Stimulated activated CD4-positive, alpha-beta T cell treated with anti-CD3 and anti-CD28 coated beads, TNF-alpha, amount 100 ng/mL, for 1 hour (primary cell): ENCODE results near the gene ZNF324B.
"Not testable (repeated sequence)": the region's sequence is repeated elsewhere in the genome, so short reads cannot be mapped to it uniquely, and the experiment has no call there.

ENCODE experiments used
- DNase-seq, 3 donors: peaks; one replicate each; pipeline ENCODE4 v3.0.0-alpha.2; 2020; ENCODE audit warnings: low read depth in 3 of 3, low spot score in 1 of 3

The ZNF324B gene

DNA sequence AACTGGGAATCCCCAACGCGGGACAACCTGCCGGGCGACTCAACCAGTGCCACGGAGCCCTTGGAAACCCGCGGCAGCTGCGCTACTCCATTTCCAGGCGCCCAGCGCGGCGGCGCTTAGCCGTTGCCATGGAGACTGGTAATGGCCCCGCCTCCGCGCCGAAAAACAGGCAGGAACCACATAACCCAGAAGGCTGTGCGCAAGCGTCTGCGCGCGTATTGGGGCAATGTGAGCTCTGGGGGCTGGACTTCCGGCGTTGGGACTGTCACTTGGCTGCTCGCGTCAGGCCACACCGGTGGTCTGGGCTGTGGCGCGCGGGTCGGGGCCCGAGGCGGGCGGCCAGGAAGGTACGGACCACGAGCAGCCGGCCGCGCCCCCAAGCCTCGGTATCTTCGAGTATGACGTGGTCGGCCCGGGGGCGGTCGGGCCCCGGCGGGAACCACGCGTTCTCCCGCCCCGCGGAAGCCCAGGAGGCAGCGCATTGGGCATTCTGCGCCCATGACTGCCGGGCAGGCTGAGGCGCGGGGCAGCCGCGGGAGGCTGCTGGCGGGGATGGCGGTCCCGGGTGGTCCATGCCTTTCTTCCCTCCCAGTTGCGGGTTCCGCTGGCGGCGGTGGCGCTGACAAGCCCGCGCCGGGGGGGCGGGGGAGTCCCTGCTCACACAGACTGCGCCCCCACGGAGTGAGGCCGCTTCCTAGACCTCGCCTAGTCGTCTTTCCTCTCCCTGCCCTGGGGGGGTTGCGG lies at the start of gene ZNF324B:
ZNF324B (plus strand) TSS at position 265 of the 744 bp plus-strand sequence. CDS start 2,080 bp downstream, outside the sequence.
- DNase-seq, result peak; percentile 88 to 92 (median 89)

DNA sequence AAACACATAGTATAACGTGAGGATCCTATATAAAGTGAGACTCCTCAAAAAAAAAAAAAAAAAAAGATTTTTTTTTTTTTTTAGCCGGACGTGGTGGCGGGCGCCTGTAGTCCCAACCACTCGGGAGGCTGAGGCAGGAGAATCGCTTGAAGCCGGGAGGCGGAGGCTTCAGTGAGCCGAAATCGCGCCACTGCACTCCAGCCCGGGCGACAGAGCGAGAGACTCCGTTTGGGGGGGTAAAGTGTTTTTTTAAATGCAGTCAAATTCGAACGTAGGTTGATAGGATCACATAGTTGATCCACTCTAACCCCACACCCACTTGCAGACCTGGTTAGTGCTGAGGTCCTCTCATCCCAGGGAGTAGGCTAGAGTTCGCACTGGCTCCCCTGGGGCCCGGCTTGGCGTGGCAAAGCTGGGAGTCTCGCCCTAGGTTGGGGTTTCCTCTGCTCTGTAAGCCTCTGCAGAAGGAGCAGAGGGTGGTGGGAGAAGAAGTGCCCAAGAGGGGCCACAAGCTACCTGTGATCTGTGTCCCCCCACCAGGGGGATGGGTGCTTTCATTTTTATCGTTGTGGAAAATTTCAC lies 49.5 kb upstream of the ZNF324B start:
- no peak for DNase-seq

DNA sequence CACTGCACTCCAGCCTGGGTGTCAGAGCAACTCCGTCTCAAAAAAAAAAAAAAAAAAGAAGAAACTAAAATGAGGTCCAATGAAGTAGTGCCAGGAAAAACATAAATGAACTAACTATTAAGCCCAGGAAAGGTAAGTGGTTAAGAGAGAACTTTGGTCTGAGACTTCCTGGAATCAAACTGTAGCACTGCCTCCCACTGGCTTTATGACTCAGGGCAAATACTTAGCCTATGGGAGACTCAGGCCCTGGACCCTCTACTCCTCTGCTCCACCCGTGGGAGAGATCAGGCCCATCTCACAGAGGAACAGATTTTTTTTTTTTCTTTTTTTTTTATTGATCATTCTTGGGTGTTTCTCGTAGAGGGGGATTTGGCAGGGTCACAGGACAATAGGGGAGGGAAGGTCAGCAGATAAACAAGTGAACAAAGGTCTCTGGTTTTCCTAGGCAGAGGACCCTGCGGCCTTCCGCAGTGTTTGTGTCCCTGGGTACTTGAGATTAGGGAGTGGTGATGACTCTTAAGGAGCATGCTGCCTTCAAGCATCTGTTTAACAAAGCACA lies 47.4 kb upstream of the ZNF324B start:
- DNase-seq, result not testable (repeated sequence)

DNA sequence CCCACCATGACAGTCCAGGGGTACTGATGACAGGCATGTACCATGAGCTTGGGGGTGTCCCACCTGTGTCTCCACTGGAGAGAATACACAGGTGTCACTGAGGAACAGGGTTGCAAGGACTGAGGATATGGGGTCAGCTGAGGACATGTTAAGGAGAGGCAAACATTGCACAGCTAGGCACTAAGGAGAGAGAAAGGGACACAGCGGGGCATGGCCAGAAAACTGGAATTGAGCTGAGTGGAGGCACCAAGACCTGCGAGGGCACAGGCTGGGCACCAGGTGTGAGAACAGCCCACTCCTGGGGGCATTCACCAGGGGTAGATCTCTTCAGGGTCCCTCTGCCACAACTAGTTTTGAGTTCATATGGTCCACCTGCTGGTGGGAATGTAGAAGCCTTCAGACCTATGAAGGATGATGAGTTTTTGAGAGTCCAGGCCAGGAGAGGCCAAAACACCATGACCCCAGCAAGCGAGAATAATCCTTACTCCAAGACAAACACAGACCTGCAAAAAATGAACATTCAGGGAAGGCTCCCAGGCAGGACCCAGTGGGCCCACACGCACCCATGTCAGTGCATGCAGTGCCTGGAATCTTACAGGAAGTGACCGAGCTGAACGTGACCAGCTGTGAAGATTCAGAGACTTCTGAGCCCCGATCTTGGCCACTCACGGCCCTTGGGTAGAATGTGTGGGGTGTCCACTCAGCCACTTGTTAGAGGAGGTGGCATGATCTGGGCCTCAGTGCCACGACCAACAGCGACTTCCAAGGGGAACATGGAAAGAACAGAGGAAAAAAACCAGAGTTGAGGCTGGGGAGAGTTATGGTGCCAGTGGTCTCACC lies 44.4 kb upstream of the ZNF324B start:
- no peak for DNase-seq

DNA sequence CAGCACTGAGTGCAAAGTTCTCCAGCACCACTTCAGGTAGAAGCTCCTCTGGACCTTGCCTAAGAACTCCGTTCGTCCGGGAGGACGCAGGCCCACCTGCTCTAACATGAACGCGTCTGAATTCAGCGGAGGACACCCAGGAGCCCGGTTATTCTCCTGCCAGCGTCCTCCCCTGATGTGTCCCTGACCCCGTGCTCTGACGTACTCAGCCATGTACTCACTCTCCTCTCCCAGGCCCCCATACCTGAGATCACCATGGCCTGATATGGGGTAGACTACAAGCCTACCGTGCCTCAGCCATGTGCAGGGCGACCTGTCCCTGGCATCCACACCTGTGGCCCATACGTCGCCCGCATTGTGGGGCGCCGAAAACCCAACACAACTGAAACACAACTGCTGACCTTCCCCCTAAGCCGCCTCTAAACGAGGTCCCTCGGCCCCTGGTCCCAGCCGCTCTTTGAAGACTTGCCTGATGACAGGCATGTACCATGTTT lies 43.7 kb upstream of the ZNF324B start:
- DNase-seq, result no peak

DNA sequence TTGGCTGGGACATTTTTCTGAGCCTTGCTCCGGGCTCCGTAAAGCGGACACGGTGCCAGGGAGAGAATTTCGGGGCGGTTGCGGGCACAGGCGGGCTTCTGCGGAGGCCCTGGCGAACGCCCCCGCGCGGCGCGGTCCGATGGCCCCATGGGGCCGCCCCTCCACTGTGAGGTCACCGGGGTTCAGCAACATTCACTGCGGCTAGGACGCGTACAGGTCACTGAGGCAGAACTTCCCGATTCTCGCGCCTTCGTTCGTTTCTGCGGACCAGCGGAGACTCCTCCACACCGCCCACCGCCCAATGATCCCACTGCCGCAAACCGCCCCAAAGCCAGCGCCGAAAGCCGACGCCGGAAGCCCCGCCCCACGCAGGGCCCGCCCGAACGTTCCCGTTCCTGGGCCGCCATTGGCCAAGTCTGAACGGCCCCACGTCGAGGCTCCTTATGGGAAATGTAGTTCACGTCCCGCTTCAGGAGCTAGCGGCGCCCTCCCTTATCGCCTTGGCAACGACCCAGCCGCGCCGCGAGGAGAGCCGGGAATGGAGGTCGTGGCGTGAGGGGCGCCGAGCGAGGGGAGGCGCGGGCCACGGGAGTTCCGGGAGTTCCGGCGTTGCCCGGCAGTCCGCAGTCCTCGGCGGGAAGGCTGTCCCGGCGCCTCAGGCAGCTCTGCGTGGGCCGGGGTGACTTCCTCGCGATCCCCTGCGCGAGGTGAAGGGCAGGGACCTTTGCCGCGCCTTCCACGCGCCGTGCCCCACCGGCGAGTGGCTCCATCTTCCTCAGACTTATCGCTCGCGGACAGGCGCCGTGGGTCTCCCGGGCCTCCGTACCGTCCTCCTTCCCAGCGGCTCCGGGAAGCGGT lies 43.0 kb upstream of the ZNF324B start, which contains the start of gene ZNF584:
ZNF584 (plus strand) TSS at position 498 of the 858 bp plus-strand sequence. CDS start 499 bp downstream, outside the sequence.
- DNase-seq, result peak; percentile 78 to 89 (median 85)

DNA sequence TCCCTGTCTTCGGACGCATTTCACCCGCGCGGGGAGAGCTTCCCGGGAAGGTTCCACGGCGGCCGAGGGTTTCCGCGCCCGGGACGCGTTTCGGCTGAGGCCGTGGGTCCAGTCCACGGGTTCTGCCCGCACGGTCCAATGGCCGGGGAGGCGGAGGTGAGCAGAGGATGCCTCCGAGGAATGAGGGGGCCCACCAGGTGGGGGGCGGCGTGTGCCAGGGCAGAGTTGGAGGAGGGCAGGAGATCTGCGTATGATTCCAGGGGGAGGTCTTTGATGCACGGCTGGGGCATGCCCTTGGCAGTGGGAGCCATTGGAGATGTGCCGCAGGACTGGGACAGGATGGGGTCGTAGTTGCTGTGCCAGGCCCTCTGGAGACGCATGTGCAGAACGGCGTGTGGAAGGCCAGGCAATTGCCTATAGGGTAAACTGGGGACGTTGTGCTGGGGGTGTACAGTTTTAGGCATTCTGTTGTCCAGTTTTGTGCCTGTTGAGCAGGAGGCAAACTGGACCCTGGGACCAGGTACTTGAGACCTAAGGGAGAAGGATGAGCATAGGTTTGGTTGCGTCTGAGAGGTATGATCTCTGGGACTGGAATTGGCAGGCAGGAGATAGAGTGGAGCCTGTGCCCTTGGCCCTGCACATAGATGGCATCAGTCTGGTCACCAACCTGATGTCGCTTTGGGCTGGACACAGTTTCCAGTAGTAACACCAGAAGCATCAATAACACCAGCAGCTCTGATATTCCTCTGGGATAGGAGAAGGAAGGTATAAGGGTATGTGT lies 42.2 kb upstream of the ZNF324B start:
- no peak for DNase-seq

DNA sequence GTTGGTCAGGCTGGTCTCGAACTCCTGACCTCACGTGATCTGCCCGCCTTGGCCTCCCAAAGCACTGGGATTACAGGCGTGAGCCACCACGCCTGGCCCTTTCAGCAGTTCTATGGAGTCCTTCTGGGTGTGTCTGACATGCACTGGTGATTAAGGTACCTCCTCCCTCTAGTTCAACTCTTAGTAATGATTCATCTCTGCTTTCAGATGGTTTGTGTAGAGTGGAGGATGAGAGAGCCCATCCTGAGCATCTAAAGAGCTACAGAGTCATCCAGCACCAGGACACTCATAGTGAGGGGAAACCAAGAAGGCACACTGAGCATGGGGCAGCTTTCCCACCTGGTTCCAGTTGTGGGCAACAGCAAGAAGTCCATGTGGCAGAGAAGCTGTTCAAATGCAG lies 34.8 kb upstream of the ZNF324B start:
- DNase-seq, result no peak

DNA sequence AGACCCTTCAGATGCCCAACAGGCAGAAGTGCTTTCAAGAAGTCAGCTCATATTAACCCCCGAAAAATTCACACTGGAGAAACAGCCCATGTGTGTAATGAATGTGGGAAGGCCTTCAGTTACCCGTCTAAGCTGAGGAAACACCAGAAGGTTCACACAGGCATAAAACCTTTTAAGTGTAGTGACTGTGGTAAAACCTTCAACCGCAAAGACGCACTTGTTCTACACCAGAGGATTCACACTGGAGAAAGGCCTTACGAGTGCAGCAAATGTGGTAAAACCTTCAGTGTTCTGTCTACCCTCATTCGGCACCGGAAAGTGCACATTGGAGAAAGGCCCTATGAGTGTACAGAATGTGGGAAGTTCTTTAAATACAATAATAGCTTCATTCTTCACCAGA lies 34.4 kb upstream of the ZNF324B start:
- no peak for DNase-seq

DNA sequence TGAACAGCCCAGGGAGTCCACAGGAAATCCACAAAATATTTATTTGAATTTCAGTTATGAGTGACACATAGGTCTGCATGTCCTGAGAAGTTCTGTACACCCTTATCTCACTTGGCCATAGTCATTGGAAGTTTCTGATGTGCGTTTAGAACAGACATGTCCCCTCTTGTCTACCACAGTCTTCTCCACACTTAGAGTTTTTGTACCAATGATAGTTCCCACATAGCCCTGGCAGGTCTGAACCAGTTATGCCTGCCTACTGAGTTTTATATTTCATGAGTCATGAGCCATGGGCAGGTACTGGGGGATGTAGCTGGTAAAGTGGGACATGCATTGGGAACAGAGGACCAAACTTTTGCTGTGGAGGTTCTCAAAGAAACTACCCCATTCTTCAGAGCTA lies 22.8 kb upstream of the ZNF324B start:
- DNase-seq, result no peak

DNA sequence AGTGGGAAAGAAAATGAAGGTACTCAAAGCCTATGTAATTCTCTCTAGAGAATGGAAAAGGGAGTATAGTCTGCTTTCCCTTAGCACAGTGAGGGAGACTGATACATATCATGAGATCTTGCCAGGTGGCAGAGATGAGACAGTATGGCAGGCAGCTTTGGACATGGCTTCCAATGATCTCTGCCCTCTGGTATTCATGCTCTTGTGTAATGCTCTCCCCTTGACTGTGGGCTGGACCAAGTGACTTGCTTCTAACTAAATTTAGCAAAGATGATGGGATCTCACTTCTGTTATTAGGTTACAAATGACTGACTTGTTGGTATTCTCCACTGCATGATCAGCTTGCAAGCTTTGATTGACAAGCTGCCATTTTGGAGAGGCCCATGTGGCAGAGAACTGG lies 21.7 kb upstream of the ZNF324B start:
- DNase-seq, result no peak

DNA sequence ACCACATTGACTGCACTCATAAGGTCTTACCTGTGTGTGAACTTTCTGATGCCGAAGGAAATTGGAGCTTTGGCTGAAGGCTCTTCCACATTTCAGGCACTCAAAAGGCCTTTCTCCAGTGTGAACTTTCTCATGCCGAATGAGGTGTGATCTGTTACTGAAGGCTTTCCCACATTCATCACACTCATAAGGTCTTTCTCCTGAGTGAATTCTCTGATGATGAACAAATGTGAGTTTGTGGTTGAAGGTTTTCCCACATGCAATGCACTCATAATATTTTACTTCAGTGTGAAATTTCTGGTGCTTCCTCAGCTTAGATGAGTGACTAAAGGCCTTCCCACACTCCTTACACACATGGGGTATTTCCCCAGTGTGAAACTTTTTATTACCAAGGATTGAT lies 17.2 kb upstream of the ZNF324B start:
- DNase-seq, result no peak

DNA sequence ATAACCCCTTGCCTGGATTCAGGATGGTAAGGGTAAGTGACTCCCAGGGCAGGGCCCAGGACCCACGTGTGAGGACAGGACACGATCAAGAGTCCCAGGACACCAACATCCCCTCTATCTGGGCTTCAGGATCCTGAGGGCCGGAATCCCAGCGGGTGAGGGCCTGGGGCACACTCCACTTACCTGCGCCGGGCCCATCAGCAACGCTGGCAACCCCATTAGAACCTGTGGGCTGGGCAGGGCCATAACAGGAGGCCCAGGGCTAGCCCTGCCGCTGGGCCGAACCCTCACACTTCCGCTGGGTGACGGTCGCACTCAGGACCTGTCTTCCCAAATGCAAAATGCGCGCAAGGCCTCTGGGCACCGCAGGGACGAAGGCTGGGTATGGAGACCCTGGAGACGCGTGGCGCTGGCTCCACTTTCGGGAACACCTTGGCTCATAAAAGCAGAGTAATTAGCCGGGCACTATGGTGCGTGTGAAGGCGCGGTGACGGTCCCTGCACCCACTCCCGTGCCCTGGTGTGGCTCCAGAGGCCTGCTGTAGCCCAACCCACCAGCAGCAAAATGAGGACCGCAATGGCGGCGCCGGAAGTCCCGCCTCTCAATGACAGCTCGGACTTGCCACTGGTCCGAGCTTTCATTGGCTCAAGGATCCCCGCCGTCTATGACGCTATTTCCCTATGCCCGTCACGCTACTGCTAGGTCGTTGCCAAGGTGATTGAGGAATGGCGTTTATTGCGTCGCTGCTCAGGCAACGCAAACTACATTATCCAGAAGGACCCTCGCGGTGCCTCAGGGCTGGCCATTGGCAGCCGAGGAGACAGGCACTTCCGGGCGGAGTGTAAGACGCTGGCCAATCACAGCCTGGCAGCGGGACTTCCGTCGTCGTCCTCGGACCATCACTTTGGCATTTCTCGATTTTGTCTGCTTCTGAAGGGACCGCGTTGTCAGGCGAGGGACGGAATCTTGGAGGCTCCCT lies 11.6 kb upstream of the ZNF324B start, which contains the start of gene ZNF132:
ZNF132 (minus strand) TSS at position 578 of the 979 bp plus-strand sequence; CDS start at position 246, 332 bp downstream.
- DNase-seq, result peak; percentile 81 to 90 (median 86)

DNA sequence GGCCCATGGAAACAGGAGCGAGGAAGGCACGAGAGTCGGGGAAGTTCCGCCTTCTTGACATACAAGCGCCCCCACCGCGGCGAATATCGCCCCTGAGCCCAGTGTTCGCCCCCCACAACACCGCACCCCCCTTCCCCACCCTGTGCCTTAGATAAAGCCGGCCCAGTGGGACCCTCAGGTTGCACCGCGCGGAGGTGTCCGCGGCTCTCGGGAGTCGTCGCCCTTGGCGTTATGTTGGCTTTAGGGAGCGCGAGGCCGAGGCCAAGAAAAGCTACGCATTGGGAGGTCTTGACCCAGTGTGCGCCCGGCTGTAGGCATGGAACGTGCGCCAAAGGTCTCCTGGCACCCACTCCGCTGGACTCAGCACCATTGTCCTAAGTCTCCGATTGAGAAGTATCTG lies 10.9 kb upstream of the ZNF324B start:
- no peak for DNase-seq

DNA sequence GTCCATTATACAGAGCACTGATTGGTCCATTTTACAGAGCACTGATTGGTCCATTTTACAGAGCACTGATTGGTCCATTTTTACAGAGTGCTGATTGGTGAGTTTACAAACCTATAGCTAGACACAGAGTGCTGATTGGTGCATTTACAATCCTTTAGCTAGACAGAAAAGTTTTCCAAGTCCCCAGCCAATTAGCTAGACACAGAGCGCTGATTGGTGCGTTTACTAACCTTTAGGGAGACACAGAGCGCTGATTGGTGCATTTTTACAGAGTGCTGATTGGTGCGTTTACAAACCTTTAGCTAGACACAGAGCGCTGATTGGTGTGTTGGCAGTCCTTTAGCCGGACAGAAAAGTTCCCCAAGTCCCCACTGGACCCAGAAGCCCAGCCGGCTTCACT lies 8.4 kb upstream of the ZNF324B start:
- DNase-seq, result not testable (repeated sequence)

DNA sequence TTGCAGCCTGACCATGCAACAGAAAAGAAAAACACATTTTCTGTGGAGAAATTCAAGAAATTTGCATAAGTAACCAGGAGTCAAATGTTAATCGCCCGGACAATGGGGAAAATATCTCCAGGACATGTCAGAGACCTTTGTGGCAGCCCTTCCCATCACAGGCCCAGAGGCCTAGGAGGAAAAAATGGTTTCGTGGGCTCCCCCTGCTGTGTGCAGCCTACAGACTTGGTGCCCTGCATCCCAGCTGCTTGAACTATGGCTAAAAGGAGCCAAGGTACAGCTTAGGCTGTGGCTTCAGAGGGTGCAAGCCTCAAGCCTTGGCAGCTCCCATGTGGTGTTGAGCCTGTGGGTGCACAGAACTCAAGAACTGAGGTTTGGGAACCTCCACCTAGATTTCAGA lies 2.6 kb upstream of the ZNF324B start:
- DNase-seq, result not testable (repeated sequence)

DNA sequence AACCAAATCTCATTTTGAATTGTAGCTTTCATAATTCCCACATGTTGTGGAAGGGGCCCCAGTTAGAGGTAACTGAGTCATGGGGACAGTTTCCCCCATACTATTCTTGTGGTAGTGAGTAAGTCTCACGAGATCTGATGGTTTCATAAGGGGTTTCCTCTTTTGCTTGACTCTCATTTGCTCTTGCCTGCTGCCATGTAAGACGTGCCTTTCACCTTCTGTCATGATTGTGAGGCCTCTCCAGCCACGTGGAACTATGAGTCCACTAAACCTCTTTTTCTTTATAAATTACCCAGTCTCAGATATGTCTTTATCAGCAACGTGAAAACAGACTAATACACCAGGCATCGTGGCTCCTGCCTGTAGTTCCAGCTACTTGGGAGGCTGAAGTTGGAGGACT lies 1.4 kb upstream of the ZNF324B start:
- DNase-seq, result not testable (repeated sequence)

DNA sequence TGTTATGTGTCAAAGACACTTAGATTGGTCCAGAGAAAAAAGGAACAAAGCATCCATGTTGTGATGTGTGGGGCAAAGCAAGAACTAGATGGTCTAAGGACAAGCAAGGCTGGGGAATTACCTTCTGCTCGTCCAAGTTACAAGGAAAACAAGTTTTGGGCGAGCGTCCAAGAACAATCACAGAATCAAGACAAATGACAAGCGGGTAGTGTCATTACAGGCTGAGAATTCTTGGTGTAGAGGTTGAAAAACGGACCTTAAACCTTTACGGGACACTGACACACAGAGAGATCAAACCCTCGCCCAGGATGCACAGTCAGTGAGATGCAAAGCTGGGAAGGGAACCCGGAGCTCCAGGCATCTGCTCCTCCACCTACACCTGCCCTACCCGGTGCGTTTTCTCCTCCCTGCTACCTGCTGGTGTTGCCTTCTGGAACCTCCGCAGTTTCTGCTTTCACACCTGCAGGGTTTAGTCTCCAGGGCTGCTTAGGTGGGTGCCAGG lies 515 bp upstream of the ZNF324B start:
- no peak for DNase-seq
